DOHH2 (cell line): ENCODE measurements around the gene TAX1BP3.

Experiments
- H3F3A ChIP-seq: fragments of 200-600 bp; sonication (generic), shearing (Covaris generic); 2 replicates; pipeline ENCODE4 v1.6.0; 2016; ENCODE audit warnings: antibody characterized with exemption, mild to moderate bottlenecking; ENCODE audit not compliant: control insufficient read depth, insufficient read depth
- H3K27ac ChIP-seq: fragments of 200-600 bp; sonication (generic); 2 replicates; pipeline ENCODE4 v1.5.1; 2014; ENCODE audit warnings: low read depth, mild to moderate bottlenecking, low read length, moderate library complexity
- H3K27me3 ChIP-seq: fragments of 200-600 bp; sonication (generic); 2 replicates; pipeline ENCODE4 v1.6.1; 2014; ENCODE audit warnings: mild to moderate bottlenecking, low read length, mixed read lengths; ENCODE audit not compliant: control insufficient read depth
- H3K36me3 ChIP-seq: fragments of 200-600 bp; sonication (generic); 2 replicates; pipeline ENCODE4 v1.6.1; 2014; ENCODE audit warnings: mild to moderate bottlenecking, low read length, moderate library complexity, mixed read lengths; ENCODE audit not compliant: control insufficient read depth
- H3K4me1 ChIP-seq: fragments of 200-600 bp; sonication (generic); 2 replicates; pipeline ENCODE4 v1.6.1; 2014; ENCODE audit warnings: mild to moderate bottlenecking, low read length, mixed read lengths; ENCODE audit not compliant: control insufficient read depth
- H3K4me2 ChIP-seq: fragments of 200-600 bp; sonication (generic); 2 replicates; pipeline ENCODE4 v1.6.0; 2014; ENCODE audit warnings: mild to moderate bottlenecking, low read length, moderate library complexity
- H3K4me3 ChIP-seq: fragments of 200-600 bp; sonication (generic); 2 replicates; pipeline ENCODE4 v1.5.1; 2014; ENCODE audit warnings: mild to moderate bottlenecking, low read length, mixed read lengths
- H3K79me2 ChIP-seq: fragments of 200-600 bp; sonication (generic); 2 replicates; pipeline ENCODE4 v1.6.1; 2014; ENCODE audit warnings: mild to moderate bottlenecking, low read length, mixed read lengths; ENCODE audit not compliant: control insufficient read depth
- H3K9me2 ChIP-seq: fragments of 200-600 bp; sonication (generic); replicated peaks from 2 replicates; pipeline ENCODE4 v1.6.1; 2014; ENCODE audit warnings: mild to moderate bottlenecking, low read length, mixed read lengths; ENCODE audit not compliant: control insufficient read depth
- H3K9me3 ChIP-seq: fragments of 200-600 bp; sonication (generic); 2 replicates; pipeline ENCODE4 v1.6.1; 2014; ENCODE audit warnings: antibody characterized with exemption, low read length, mixed read lengths; ENCODE audit not compliant: control insufficient read depth, insufficient read depth
- H4K20me1 ChIP-seq: fragments of 200-600 bp; sonication (generic); 2 replicates; pipeline ENCODE4 v1.6.0; 2014; ENCODE audit warnings: low read depth, mild to moderate bottlenecking, antibody characterized with exemption, low read length, moderate library complexity; ENCODE audit not compliant: control insufficient read depth, insufficient read depth
- EZH2phosphoT487 ChIP-seq: fragments of 200-600 bp; sonication (generic); IDR thresholded peaks from 2 replicates; pipeline ENCODE4 v1.6.1; 2017; ENCODE audit warnings: borderline replicate concordance, mild to moderate bottlenecking, antibody characterized with exemption, low read length, moderate library complexity, mixed read lengths
- TF ChIP-seq, protein P1 (sequence below): fragments of 200-600 bp; sonication (generic); IDR thresholded peaks from one replicate; pipeline ENCODE4 v1.5.1; 2014; ENCODE audit warnings: antibody characterized with exemption, mild to moderate bottlenecking, low read depth, low read length; ENCODE audit not compliant: poor library complexity, severe bottlenecking

Gene TAX1BP3

GRCh38 chr17:3667366-3668278 is 756 bp downstream of the TAX1BP3 start:
- Histone ChIP-seq H3K27me3 (no peaks in the 10 kb centered on the region), H3K4me2 (peak overlapping the region; percentile 78), H4K20me1 (peaks cover 4% of the 10 kb centered on the region; the same call in 1 of the 2 replicates), H3K4me1 (peaks cover 19% of the 10 kb centered on the region), H3K4me3 (peak overlapping the region; percentile 94), H3K9me2 (no peaks in the 10 kb centered on the region), H3F3A (peaks cover 15% of the 10 kb centered on the region), H3K79me2 (peaks cover 45% of the 10 kb centered on the region), H3K27ac (no peak overlapping the region), H3K36me3 (peaks cover 32% of the 10 kb centered on the region), H3K9me3 (no peaks in the 10 kb centered on the region)
- TF ChIP-seq, protein P1, sequence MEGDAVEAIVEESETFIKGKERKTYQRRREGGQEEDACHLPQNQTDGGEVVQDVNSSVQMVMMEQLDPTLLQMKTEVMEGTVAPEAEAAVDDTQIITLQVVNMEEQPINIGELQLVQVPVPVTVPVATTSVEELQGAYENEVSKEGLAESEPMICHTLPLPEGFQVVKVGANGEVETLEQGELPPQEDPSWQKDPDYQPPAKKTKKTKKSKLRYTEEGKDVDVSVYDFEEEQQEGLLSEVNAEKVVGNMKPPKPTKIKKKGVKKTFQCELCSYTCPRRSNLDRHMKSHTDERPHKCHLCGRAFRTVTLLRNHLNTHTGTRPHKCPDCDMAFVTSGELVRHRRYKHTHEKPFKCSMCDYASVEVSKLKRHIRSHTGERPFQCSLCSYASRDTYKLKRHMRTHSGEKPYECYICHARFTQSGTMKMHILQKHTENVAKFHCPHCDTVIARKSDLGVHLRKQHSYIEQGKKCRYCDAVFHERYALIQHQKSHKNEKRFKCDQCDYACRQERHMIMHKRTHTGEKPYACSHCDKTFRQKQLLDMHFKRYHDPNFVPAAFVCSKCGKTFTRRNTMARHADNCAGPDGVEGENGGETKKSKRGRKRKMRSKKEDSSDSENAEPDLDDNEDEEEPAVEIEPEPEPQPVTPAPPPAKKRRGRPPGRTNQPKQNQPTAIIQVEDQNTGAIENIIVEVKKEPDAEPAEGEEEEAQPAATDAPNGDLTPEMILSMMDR, result peak; percentile 23
- TF ChIP-seq EZH2phosphoT487, result no peak

DNA sequence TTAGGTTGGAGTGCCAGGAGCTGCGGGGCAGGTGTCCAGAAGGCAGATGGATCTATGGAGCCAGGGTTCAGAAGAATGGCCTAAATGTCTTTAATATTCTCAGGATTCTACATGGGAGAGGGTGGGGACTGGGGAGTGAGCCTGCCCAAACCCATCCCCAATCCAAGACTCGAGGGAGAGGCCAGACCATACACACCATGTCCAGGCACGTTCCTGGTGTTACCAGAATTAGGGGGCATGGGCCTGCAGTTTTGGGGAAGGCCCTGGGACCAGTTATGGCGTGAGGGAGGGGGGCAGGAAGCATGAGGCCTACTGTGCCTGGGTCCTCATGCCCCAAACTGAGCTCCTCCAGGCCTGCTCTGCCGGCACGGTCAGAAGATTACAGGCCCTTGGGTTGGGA is 1.9 kb downstream of the TAX1BP3 start:
- no peaks in the 10 kb centered on the region for H3K9me3 ChIP-seq
- H3K4me3 ChIP-seq, result no peak overlapping the region
- no peak overlapping the region for H3K27ac ChIP-seq
- peaks cover 35% of the 10 kb centered on the region for H3K79me2 ChIP-seq
- no peaks in the 10 kb centered on the region for H3K9me2 ChIP-seq
- peaks cover 19% of the 10 kb centered on the region for H3K4me1 ChIP-seq
- peaks cover 4% of the 10 kb centered on the region; the same call in 1 of the 2 replicates for H4K20me1 ChIP-seq
- H3K4me2 ChIP-seq, result no peak overlapping the region
- TF ChIP-seq, protein P1, result no peak
- no peak for TF ChIP-seq EZH2phosphoT487
- H3K36me3 ChIP-seq, result peaks cover 22% of the 10 kb centered on the region
- H3F3A ChIP-seq, result peaks cover 4% of the 10 kb centered on the region
- no peaks in the 10 kb centered on the region for H3K27me3 ChIP-seq

GRCh38 chr17:3665834-3666233 is 2.5 kb downstream of the TAX1BP3 start:
- H3K9me3 ChIP-seq, result no peaks in the 10 kb centered on the region
- H3K4me2 ChIP-seq, result no peak overlapping the region
- H3K27me3 ChIP-seq, result no peaks in the 10 kb centered on the region
- peaks cover 29% of the 10 kb centered on the region for H3K79me2 ChIP-seq
- peaks cover 4% of the 10 kb centered on the region; the same call in 1 of the 2 replicates for H4K20me1 ChIP-seq
- H3K4me1 ChIP-seq, result peaks cover 19% of the 10 kb centered on the region
- TF ChIP-seq EZH2phosphoT487, result no peak
- TF ChIP-seq, protein P1, result no peak
- no peaks in the 10 kb centered on the region for H3F3A ChIP-seq
- H3K27ac ChIP-seq, result no peak overlapping the region
- no peaks in the 10 kb centered on the region for H3K9me2 ChIP-seq
- no peak overlapping the region for H3K4me3 ChIP-seq
- H3K36me3 ChIP-seq, result peaks cover 18% of the 10 kb centered on the region
